Osteocyte (in vitro differentiated cells): ENCODE results near the gene HNRNPAB. TPM values are rescaled to one million over a fixed set of nuclear protein-coding genes. Genes with fewer than 3 reads are reported as not detected.

Experiments used
- DNase-seq: peaks from one replicate; pipeline ENCODE4 v3.0.0; 2021; ENCODE audit warnings: mixed read lengths; ENCODE audit not compliant: unreplicated experiment; ENCODE audit errors: extremely low spot score
- H3K27ac Mint-ChIP-seq: one replicate; pipeline ENCODE4 v1.8.0; 2021; ENCODE audit warnings: mild to moderate bottlenecking, mixed read lengths; ENCODE audit not compliant: unreplicated experiment
- H3K27me3 Mint-ChIP-seq: one replicate; pipeline ENCODE4 v1.8.0; 2021; ENCODE audit warnings: mixed read lengths; ENCODE audit not compliant: unreplicated experiment
- H3K36me3 Mint-ChIP-seq: one replicate; pipeline ENCODE4 v1.8.0; 2021; ENCODE audit warnings: mixed read lengths; ENCODE audit not compliant: unreplicated experiment
- H3K4me1 Mint-ChIP-seq: one replicate; pipeline ENCODE4 v1.8.0; 2021; ENCODE audit warnings: mixed read lengths; ENCODE audit not compliant: unreplicated experiment
- H3K4me3 Mint-ChIP-seq: one replicate; pipeline ENCODE4 v1.8.0; 2021; ENCODE audit warnings: mild to moderate bottlenecking, moderate library complexity, mixed read lengths; ENCODE audit not compliant: unreplicated experiment
- H3K9me3 Mint-ChIP-seq: one replicate; pipeline ENCODE4 v1.8.0; 2021; ENCODE audit warnings: mixed read lengths; ENCODE audit not compliant: unreplicated experiment
- CTCF ChIP-seq: fragments of 200-600 bp; sonication (generic); IDR thresholded peaks from 2 replicates; pipeline ENCODE4 v1.5.0; 2021; ENCODE audit warnings: antibody characterized with exemption, mild to moderate bottlenecking, moderate library complexity
- total RNA-seq: library from RNA; stranded (reverse); gene quantifications from 2 replicates; pipeline ENCODE4 v1.2.1, GENCODE V29; 2021

The HNRNPAB gene
- total RNA-seq, 1 donor from 2014 or later, result 131 TPM

GRCh38 chr5:178232124-178232919, 28.0 kb downstream of the HNRNPAB start, which contains the start of gene PHYKPL:
TSS of gene PHYKPL (minus strand) at chr5:178232802. CDS start at chr5:178232550, 252 bp downstream.
- H3K27me3 Mint-ChIP-seq, result no peaks in the 10 kb centered on the region
- H3K4me3 Mint-ChIP-seq, result peak within 1 kb of the TSS; percentile 81
- H3K9me3 Mint-ChIP-seq, result peaks cover 7% of the 10 kb centered on the region
- peak; percentile 33 for TF ChIP-seq CTCF
- peak within 1 kb of the TSS; percentile 81 for H3K27ac Mint-ChIP-seq
- peak; percentile 91 for DNase-seq
- peaks cover 29% of the 10 kb centered on the region for H3K4me1 Mint-ChIP-seq
- H3K36me3 Mint-ChIP-seq, result peaks cover 27% of the 10 kb centered on the region

DNA sequence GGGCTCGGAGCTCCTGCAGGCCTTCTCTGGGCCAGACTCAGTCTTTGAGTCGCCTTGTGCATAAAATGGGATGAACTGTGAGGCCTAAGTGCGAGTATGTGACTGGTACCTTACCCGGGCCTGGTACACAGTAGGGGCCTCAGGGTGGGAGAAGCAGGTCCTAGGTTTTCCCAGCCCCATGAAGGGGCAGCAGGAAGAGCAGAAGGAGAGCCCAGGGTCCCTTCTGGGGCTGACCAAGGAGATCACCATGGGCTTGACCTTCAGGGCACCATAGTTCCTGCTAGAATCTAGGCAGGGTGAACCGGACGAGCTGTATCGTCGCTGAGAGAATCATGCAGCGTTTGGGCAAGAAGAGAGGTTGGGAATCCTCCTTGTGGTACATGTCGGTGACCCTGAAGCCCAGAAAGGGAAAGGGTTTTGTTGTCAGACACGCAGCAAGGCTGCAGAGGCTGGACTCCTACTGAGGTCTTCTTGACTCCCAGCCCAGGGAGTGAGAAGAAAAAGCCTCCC, 28.6 kb downstream of the HNRNPAB start:
- peaks cover 20% of the 10 kb centered on the region for H3K36me3 Mint-ChIP-seq
- DNase-seq, result no peak
- no peak for TF ChIP-seq CTCF
- peak overlapping the region; percentile 65 for H3K4me3 Mint-ChIP-seq
- peaks cover 32% of the 10 kb centered on the region for H3K4me1 Mint-ChIP-seq
- H3K27me3 Mint-ChIP-seq, result no peaks in the 10 kb centered on the region
- peaks cover under 1% of the 10 kb centered on the region for H3K9me3 Mint-ChIP-seq
- peak overlapping the region; percentile 81 for H3K27ac Mint-ChIP-seq

GRCh38 chr5:178234121-178234749, 29.9 kb downstream of the HNRNPAB start:
- DNase-seq, result no peak
- no peaks in the 10 kb centered on the region for H3K27me3 Mint-ChIP-seq
- H3K4me3 Mint-ChIP-seq, result no peak overlapping the region
- no peaks in the 10 kb centered on the region for H3K9me3 Mint-ChIP-seq
- H3K4me1 Mint-ChIP-seq, result peaks cover 32% of the 10 kb centered on the region
- H3K27ac Mint-ChIP-seq, result no peak overlapping the region
- no peak for TF ChIP-seq CTCF
- H3K36me3 Mint-ChIP-seq, result peaks cover 11% of the 10 kb centered on the region

DNA sequence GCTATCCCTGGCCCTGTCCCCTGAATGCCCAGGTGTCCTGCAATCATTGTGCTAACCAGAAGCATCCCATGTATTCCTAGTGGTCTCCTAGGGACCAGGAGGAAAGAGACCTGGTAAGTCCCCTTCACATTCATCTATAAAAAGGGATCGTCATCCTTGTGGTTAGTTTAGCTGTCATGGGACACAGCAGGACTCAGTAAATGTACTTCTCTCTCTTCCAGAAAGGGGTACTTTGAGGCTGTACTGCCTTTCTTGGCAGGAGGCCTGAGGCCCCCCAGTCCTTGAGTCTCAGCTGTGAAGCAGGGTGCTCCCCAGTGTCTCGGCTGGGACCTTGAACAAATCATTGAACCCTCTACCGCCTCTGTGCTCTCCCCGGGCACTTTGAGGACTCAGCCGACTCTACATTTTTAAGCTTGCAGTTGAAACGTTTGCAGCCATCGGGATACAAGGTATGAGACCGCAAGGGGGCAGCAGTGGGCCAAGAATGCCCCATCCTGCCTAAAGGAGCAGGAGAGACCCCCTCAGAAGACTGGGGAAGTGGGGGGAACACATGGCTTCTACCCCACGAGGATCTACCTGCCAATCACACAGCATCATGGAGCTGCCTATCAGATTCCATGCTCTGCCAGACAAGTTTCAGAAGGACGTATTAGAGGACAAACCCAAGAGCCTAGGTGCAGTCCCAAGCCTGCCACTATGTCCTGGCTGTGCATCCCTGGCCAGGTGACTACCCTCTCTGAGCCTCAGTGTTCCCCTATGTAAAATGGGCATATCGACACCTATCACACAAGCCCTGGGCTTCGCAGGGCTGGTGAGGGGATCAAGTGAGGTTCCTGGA, 30.6 kb downstream of the HNRNPAB start:
- peaks cover 27% of the 10 kb centered on the region for H3K4me1 Mint-ChIP-seq
- H3K27me3 Mint-ChIP-seq, result no peaks in the 10 kb centered on the region
- no peak overlapping the region for H3K27ac Mint-ChIP-seq
- H3K9me3 Mint-ChIP-seq, result no peaks in the 10 kb centered on the region
- no peak for DNase-seq
- H3K36me3 Mint-ChIP-seq, result peaks cover 5% of the 10 kb centered on the region
- peak; percentile 72 for TF ChIP-seq CTCF
- no peak overlapping the region for H3K4me3 Mint-ChIP-seq
